ENCODE data around the gene ELK4.
A peak's percentile ranks its signal among the peaks of the same experiment; 100 is the strongest.

ELK4 gene

GRCh38 chr1:205631768-205632668, at the start of gene ELK4:
TSS of gene ELK4 (minus strand) at chr1:205632011. CDS start at chr1:205623882, 8,129 bp downstream.
- peak; percentile 99 to 100 for DNase-seq (ENCODE audit: low read depth in 2 of 2)

GRCh38 chr1:205681364-205681763, 49.6 kb upstream of the ELK4 start:
- no peak for DNase-seq (ENCODE audit: low read depth in 2 of 2)

- no peak for DNase-seq (ENCODE audit: low read depth in 2 of 2)
Observed at GRCh38 chr1:205680073-205680851, 48.5 kb upstream of the ELK4 start, which contains the start of gene SLC45A3. TSS of gene SLC45A3 (minus strand) at chr1:205680509. CDS start at chr1:205664656, 15,853 bp downstream.

- no peak for DNase-seq (ENCODE audit: low read depth in 2 of 2)
Observed at GRCh38 chr1:205678286-205679111, 46.7 kb upstream of the ELK4 start.

GRCh38 chr1:205677167-205677566, 45.4 kb upstream of the ELK4 start:
- no peak for DNase-seq (ENCODE audit: low read depth in 2 of 2)

GRCh38 chr1:205676597-205676996, 44.8 kb upstream of the ELK4 start:
- no peak for DNase-seq (ENCODE audit: low read depth in 2 of 2)

GRCh38 chr1:205676002-205676401, 44.2 kb upstream of the ELK4 start:
- no peak for DNase-seq (ENCODE audit: low read depth in 2 of 2)

- no peak for DNase-seq (ENCODE audit: low read depth in 2 of 2)
Observed at GRCh38 chr1:205675247-205675646, 43.4 kb upstream of the ELK4 start.

GRCh38 chr1:205672970-205673369, 41.2 kb upstream of the ELK4 start:
- no peak for DNase-seq (ENCODE audit: low read depth in 2 of 2)

- DNase-seq (ENCODE audit: low read depth in 2 of 2), result no peak
Observed at GRCh38 chr1:205672395-205672889, 40.6 kb upstream of the ELK4 start.

GRCh38 chr1:205670611-205671430, 39.0 kb upstream of the ELK4 start:
- DNase-seq (ENCODE audit: low read depth in 2 of 2), result no peak

GRCh38 chr1:205670150-205670446, 38.3 kb upstream of the ELK4 start:
- no peak for DNase-seq (ENCODE audit: low read depth in 2 of 2)

GRCh38 chr1:205669341-205670149, 37.7 kb upstream of the ELK4 start:
- DNase-seq (ENCODE audit: low read depth in 2 of 2), result no peak

GRCh38 chr1:205668951-205669340, 37.1 kb upstream of the ELK4 start:
- no peak for DNase-seq (ENCODE audit: low read depth in 2 of 2)

GRCh38 chr1:205667909-205668643, 36.3 kb upstream of the ELK4 start:
- no peak for DNase-seq (ENCODE audit: low read depth in 2 of 2)

GRCh38 chr1:205666372-205667166, 34.8 kb upstream of the ELK4 start:
- no peak for DNase-seq (ENCODE audit: low read depth in 2 of 2)

GRCh38 chr1:205665201-205666045, 33.6 kb upstream of the ELK4 start:
- no peak for DNase-seq (ENCODE audit: low read depth in 2 of 2)
